Measurements from ENCODE around the gene LGR6. TPM values are rescaled to one million over a fixed set of nuclear protein-coding genes. Genes with fewer than 3 reads are reported as not detected.

Gene LGR6, protein sequence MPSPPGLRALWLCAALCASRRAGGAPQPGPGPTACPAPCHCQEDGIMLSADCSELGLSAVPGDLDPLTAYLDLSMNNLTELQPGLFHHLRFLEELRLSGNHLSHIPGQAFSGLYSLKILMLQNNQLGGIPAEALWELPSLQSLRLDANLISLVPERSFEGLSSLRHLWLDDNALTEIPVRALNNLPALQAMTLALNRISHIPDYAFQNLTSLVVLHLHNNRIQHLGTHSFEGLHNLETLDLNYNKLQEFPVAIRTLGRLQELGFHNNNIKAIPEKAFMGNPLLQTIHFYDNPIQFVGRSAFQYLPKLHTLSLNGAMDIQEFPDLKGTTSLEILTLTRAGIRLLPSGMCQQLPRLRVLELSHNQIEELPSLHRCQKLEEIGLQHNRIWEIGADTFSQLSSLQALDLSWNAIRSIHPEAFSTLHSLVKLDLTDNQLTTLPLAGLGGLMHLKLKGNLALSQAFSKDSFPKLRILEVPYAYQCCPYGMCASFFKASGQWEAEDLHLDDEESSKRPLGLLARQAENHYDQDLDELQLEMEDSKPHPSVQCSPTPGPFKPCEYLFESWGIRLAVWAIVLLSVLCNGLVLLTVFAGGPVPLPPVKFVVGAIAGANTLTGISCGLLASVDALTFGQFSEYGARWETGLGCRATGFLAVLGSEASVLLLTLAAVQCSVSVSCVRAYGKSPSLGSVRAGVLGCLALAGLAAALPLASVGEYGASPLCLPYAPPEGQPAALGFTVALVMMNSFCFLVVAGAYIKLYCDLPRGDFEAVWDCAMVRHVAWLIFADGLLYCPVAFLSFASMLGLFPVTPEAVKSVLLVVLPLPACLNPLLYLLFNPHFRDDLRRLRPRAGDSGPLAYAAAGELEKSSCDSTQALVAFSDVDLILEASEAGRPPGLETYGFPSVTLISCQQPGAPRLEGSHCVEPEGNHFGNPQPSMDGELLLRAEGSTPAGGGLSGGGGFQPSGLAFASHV
- 0.72 to 0.92 TPM (median 0.76 TPM) in 5 replicates for total RNA-seq (2022; extraction: Qiagen RNA extraction)

DNA sequence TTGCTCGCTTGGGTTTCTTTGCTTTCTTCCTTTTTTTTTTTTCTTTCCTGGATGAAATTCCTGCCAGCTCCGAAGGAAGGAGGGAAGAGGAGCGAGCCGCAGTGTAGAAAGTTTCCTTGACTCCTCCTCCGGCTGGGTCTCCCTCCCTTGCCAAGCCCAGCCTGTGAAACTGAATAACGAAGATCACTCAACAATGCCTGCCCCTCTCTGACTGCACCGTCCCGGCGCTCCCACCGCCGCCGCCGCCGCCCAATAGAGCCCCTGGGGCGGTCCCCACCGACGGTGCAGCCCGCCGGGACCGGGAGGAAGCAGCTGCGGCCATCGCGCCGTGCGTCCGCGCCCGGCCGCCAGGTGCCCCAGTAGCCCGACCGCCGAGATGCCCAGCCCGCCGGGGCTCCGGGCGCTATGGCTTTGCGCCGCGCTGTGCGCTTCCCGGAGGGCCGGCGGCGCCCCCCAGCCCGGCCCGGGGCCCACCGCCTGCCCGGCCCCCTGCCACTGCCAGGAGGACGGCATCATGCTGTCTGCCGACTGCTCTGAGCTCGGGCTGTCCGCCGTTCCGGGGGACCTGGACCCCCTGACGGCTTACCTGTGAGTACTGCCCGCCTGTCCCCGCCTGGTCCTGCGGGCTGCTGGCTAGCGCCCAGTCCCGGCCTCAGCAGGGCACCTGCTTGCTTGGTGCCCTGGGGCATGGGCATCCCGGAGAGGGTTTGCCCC, at the start of gene LGR6:
Gene LGR6, plus strand, starts transcription at position 186 of the 714 bp plus-strand sequence. Its CDS starts 191 bp downstream, at position 377.

DNA sequence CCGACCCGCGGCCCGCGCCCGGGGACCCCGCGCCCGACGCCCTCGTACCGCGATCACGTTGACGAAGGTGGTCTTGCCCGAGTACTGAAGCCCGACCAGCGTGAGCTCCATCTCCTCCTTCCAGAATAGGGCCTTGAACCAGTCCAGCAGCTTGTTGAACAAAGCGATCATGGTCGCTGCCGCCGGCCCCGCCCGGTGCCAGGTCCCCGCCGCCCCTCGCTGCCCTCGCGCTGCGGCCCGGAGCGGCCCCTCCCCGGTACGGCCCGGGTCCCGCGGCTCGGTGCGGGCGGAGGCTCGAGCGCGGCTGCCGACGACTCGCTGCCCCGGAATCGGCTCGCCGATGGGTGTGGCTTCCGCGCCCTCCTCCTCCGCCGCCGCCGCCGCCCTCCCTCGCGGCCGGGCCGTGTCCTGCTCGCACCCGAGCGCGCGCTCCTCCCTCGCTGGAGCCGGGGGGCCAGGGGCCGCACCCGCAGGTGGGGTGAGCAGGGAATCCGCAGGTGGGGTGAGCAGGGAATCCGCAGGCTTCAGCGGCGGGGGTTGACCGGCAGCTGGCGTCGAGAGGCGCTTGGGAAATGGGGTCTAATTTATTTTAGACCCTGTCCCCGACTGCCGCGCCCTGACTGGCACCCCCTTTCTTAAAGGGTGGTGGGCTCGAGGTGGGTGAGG, 49.1 kb upstream of the LGR6 start, which contains the start of gene ARL8A:
Gene ARL8A, minus strand, starts transcription at position 336 of the 666 bp plus-strand sequence. Its CDS starts 165 bp downstream, at position 171.

GRCh38 chr1:202160377-202160940, 33.1 kb upstream of the LGR6 start, which contains the start of gene PTPN7:
Gene PTPN7, minus strand, starts transcription at chr1:202160602. Its CDS starts 1,200 bp downstream, at chr1:202159402.

GRCh38 chr1:202348509-202349205, 155.1 kb downstream of the LGR6 start, which contains the start of gene PPP1R12B:
Gene PPP1R12B, plus strand, starts transcription at chr1:202348699. Its CDS starts 153 bp downstream, at chr1:202348852.

Other genes starting within 250 kb of the LGR6 start
- not detected in 5 replicates for gene LMOD1, start 247.3 kb upstream of the LGR6 start, total RNA-seq (2022; extraction: Qiagen RNA extraction)
- 90.1 to 137 TPM (median 94.7 TPM) in 5 replicates for gene TIMM17A, start 238.3 kb upstream of the LGR6 start, total RNA-seq (2022; extraction: Qiagen RNA extraction)
- gene RNPEP, start 211.2 kb upstream of the LGR6 start, total RNA-seq (2022; extraction: Qiagen RNA extraction): 83.6 to 90.3 TPM (median 85.8 TPM) in 5 replicates
- 104 to 139 TPM (median 124 TPM) in 5 replicates for gene ELF3, start 183.2 kb upstream of the LGR6 start, total RNA-seq (2022; extraction: Qiagen RNA extraction)
- 0.10 to 0.11 TPM (median 0.10 TPM) in 5 replicates for gene GPR37L1, start 70.9 kb upstream of the LGR6 start, total RNA-seq (2022; extraction: Qiagen RNA extraction)
- 43.5 to 56.3 TPM (median 51.2 TPM) in 5 replicates for gene ARL8A, start 49.1 kb upstream of the LGR6 start, total RNA-seq (2022; extraction: Qiagen RNA extraction)
- 0.05 TPM in 1 of 5 replicates, not detected in the others for gene PTPN7, start 33.2 kb upstream of the LGR6 start, total RNA-seq (2022; extraction: Qiagen RNA extraction)
- gene UBE2T, start 148.1 kb downstream of the LGR6 start, total RNA-seq (2022; extraction: Qiagen RNA extraction): 62.7 to 64.9 TPM (median 64.7 TPM) in 5 replicates
- gene PPP1R12B, start 154.9 kb downstream of the LGR6 start, total RNA-seq (2022; extraction: Qiagen RNA extraction): 1.5 to 2.2 TPM (median 1.6 TPM) in 5 replicates